ENCODE data around the gene TELO2.

DNA sequence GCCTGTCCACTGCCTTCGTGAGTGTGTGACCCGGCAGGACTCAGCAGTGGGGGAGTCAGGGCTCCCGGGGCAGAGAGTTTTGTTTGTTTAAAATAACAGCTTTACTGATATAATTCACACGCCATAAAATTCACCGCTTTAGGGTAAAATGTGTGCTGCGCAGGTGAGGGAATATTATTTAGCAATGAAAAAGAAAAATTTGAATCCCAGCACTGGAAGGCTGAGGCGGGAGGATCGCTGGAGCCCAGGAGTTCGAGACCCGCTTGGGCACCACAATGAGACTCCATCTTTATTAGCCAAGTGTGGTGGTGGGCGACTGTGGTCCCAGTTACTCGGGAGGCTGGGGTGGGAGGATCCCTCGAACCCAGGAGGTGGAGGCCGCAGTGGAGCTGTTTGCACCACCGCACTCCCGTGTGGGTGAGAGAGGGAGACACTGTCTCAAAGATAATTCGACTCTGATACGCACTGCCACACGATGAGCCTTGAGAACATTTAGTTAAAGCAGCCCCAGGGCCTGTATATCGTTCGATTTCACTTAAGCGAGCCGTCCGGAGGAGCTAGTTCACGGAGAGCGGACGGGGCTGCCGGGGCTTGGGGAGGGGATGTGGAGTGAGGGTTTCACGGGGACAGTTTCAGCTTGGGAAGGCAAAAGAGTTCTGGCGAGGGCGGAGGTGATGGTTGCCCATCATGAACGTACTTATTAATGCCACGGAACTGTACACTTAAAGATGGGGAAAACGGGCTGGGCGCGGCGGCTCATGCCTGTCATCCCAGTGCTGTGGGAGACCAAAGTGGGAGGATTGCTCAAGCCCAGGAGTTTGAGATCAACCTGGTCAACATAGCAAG lies 10.2 kb downstream of the TELO2 start:
- TF ChIP-seq, protein P1, sequence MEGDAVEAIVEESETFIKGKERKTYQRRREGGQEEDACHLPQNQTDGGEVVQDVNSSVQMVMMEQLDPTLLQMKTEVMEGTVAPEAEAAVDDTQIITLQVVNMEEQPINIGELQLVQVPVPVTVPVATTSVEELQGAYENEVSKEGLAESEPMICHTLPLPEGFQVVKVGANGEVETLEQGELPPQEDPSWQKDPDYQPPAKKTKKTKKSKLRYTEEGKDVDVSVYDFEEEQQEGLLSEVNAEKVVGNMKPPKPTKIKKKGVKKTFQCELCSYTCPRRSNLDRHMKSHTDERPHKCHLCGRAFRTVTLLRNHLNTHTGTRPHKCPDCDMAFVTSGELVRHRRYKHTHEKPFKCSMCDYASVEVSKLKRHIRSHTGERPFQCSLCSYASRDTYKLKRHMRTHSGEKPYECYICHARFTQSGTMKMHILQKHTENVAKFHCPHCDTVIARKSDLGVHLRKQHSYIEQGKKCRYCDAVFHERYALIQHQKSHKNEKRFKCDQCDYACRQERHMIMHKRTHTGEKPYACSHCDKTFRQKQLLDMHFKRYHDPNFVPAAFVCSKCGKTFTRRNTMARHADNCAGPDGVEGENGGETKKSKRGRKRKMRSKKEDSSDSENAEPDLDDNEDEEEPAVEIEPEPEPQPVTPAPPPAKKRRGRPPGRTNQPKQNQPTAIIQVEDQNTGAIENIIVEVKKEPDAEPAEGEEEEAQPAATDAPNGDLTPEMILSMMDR (IDR thresholded peaks at IDR 0.05; ENCODE audit: low read depth, low read length), result no peak
- no peak for TF ChIP-seq EZH2phosphoT487 (IDR thresholded peaks at IDR 0.05; ENCODE audit: low read depth)
